ENCODE results near the gene NR6A1.

The NR6A1 gene

GRCh38 chr9:124766815-124767554, 4.1 kb downstream of the NR6A1 start:
- Histone ChIP-seq H3K9me3 (ENCODE audit: insufficient read depth, low read length) (no peaks in the 10 kb centered on the region), H3K4me2 (ENCODE audit: low read depth, low read length, poor library complexity, severe bottlenecking) (no peak overlapping the region), H3K36me3 (ENCODE audit: low read length) (no peaks in the 10 kb centered on the region), H3K27me3 (ENCODE audit: low read length) (no peaks in the 10 kb centered on the region), H3K27ac (ENCODE audit: low read depth, low read length) (no peak overlapping the region), H2AFZ (ENCODE audit: low read depth, low read length, severe bottlenecking) (no peak overlapping the region), H4K20me1 (ENCODE audit: low read depth, low read length) (peaks cover 59% of the 10 kb centered on the region), H3K79me2 (ENCODE audit: insufficient read depth, low read length) (peaks cover 42% of the 10 kb centered on the region), H3K4me3 (ENCODE audit: insufficient read depth, low read length, poor library complexity, severe bottlenecking) (no peak overlapping the region), H3K9me2 (replicated peaks; ENCODE audit: insufficient read depth, low read length) (no peaks in the 10 kb centered on the region), H3K9ac (ENCODE audit: low read length) (no peak overlapping the region), H3F3A (ENCODE audit: insufficient read depth) (peaks cover 7% of the 10 kb centered on the region; the same call in 1 of the 2 replicates)
- no peak for TF ChIP-seq EZH2phosphoT487 (conservative IDR thresholded peaks at IDR 0.05; ENCODE audit: low read length)

- peaks cover 7% of the 10 kb centered on the region; the same call in 1 of the 2 replicates for H3F3A ChIP-seq (ENCODE audit: insufficient read depth)
- peaks cover 66% of the 10 kb centered on the region for H4K20me1 ChIP-seq (ENCODE audit: low read depth, low read length)
- H3K27me3 ChIP-seq (ENCODE audit: low read length), result no peaks in the 10 kb centered on the region
- TF ChIP-seq EZH2phosphoT487 (conservative IDR thresholded peaks at IDR 0.05; ENCODE audit: low read length) (no peak), CTCF (IDR thresholded peaks at IDR 0.05; ENCODE audit: insufficient read depth, low read length, poor library complexity, severe bottlenecking) (no peak)
- H3K9ac ChIP-seq (ENCODE audit: low read length), result no peak overlapping the region
- H3K9me3 ChIP-seq (ENCODE audit: insufficient read depth, low read length), result no peaks in the 10 kb centered on the region
- H3K4me3 ChIP-seq (ENCODE audit: insufficient read depth, low read length, poor library complexity, severe bottlenecking), result no peak overlapping the region
- no peaks in the 10 kb centered on the region for H3K36me3 ChIP-seq (ENCODE audit: low read length)
- no peak overlapping the region for H3K4me2 ChIP-seq (ENCODE audit: low read depth, low read length, poor library complexity, severe bottlenecking)
- H2AFZ ChIP-seq (ENCODE audit: low read depth, low read length, severe bottlenecking), result no peak overlapping the region
- H3K27ac ChIP-seq (ENCODE audit: low read depth, low read length), result no peak overlapping the region
- H3K9me2 ChIP-seq (replicated peaks; ENCODE audit: insufficient read depth, low read length), result no peaks in the 10 kb centered on the region
- peaks cover 42% of the 10 kb centered on the region for H3K79me2 ChIP-seq (ENCODE audit: insufficient read depth, low read length)
Observed at GRCh38 chr9:124766326-124766725, 4.8 kb downstream of the NR6A1 start.

- Histone ChIP-seq H4K20me1 (ENCODE audit: low read depth, low read length) (peaks cover 75% of the 10 kb centered on the region), H3K9ac (ENCODE audit: low read length) (no peak overlapping the region), H3K9me3 (ENCODE audit: insufficient read depth, low read length) (no peaks in the 10 kb centered on the region), H3K4me3 (ENCODE audit: insufficient read depth, low read length, poor library complexity, severe bottlenecking) (no peak overlapping the region), H3K4me2 (ENCODE audit: low read depth, low read length, poor library complexity, severe bottlenecking) (no peak overlapping the region), H3K27ac (ENCODE audit: low read depth, low read length) (no peak overlapping the region), H3K79me2 (ENCODE audit: insufficient read depth, low read length) (peaks cover 42% of the 10 kb centered on the region), H3F3A (ENCODE audit: insufficient read depth) (peaks cover 7% of the 10 kb centered on the region; the same call in 1 of the 2 replicates), H2AFZ (ENCODE audit: low read depth, low read length, severe bottlenecking) (no peak overlapping the region), H3K27me3 (ENCODE audit: low read length) (no peaks in the 10 kb centered on the region), H3K36me3 (ENCODE audit: low read length) (no peaks in the 10 kb centered on the region), H3K9me2 (replicated peaks; ENCODE audit: insufficient read depth, low read length) (no peaks in the 10 kb centered on the region)
- TF ChIP-seq EZH2phosphoT487 (conservative IDR thresholded peaks at IDR 0.05; ENCODE audit: low read length) (no peak), CTCF (IDR thresholded peaks at IDR 0.05; ENCODE audit: insufficient read depth, low read length, poor library complexity, severe bottlenecking) (no peak)
Observed at GRCh38 chr9:124765439-124765835, 5.7 kb downstream of the NR6A1 start.

GRCh38 chr9:124764774-124765438, 6.2 kb downstream of the NR6A1 start:
- Histone ChIP-seq H2AFZ (ENCODE audit: low read depth, low read length, severe bottlenecking) (no peak overlapping the region), H3K4me2 (ENCODE audit: low read depth, low read length, poor library complexity, severe bottlenecking) (peak overlapping the region; percentile 3), H3K4me3 (ENCODE audit: insufficient read depth, low read length, poor library complexity, severe bottlenecking) (no peak overlapping the region), H3F3A (ENCODE audit: insufficient read depth) (peaks cover 7% of the 10 kb centered on the region; the same call in 1 of the 2 replicates), H4K20me1 (ENCODE audit: low read depth, low read length) (peaks cover 76% of the 10 kb centered on the region), H3K9me3 (ENCODE audit: insufficient read depth, low read length) (no peaks in the 10 kb centered on the region), H3K27ac (ENCODE audit: low read depth, low read length) (no peak overlapping the region), H3K27me3 (ENCODE audit: low read length) (no peaks in the 10 kb centered on the region), H3K9me2 (replicated peaks; ENCODE audit: insufficient read depth, low read length) (no peaks in the 10 kb centered on the region), H3K79me2 (ENCODE audit: insufficient read depth, low read length) (peaks cover 42% of the 10 kb centered on the region), H3K9ac (ENCODE audit: low read length) (no peak overlapping the region), H3K36me3 (ENCODE audit: low read length) (no peaks in the 10 kb centered on the region)
- TF ChIP-seq EZH2phosphoT487 (conservative IDR thresholded peaks at IDR 0.05; ENCODE audit: low read length) (no peak), CTCF (IDR thresholded peaks at IDR 0.05; ENCODE audit: insufficient read depth, low read length, poor library complexity, severe bottlenecking) (peak; percentile 20)
